ENCODE results near the gene MZT1.

GRCh38 chr13:72740015-72740414 is 12.6 kb upstream of the MZT1 start:
- no peak for TF ChIP-seq POLR2AphosphoS5 (IDR thresholded peaks at IDR 0.05)
- TF ChIP-seq, protein P1, sequence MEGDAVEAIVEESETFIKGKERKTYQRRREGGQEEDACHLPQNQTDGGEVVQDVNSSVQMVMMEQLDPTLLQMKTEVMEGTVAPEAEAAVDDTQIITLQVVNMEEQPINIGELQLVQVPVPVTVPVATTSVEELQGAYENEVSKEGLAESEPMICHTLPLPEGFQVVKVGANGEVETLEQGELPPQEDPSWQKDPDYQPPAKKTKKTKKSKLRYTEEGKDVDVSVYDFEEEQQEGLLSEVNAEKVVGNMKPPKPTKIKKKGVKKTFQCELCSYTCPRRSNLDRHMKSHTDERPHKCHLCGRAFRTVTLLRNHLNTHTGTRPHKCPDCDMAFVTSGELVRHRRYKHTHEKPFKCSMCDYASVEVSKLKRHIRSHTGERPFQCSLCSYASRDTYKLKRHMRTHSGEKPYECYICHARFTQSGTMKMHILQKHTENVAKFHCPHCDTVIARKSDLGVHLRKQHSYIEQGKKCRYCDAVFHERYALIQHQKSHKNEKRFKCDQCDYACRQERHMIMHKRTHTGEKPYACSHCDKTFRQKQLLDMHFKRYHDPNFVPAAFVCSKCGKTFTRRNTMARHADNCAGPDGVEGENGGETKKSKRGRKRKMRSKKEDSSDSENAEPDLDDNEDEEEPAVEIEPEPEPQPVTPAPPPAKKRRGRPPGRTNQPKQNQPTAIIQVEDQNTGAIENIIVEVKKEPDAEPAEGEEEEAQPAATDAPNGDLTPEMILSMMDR (IDR thresholded peaks at IDR 0.05): no peak
- no peak for TF ChIP-seq POLR2A (IDR thresholded peaks at IDR 0.05)
- no peak for TF ChIP-seq EP300 (IDR thresholded peaks at IDR 0.05; ENCODE audit: low read depth)

Measured in transverse colon (tissue), 4 donors.